ENCODE results near the gene RPIA.

Gene RPIA

DNA sequence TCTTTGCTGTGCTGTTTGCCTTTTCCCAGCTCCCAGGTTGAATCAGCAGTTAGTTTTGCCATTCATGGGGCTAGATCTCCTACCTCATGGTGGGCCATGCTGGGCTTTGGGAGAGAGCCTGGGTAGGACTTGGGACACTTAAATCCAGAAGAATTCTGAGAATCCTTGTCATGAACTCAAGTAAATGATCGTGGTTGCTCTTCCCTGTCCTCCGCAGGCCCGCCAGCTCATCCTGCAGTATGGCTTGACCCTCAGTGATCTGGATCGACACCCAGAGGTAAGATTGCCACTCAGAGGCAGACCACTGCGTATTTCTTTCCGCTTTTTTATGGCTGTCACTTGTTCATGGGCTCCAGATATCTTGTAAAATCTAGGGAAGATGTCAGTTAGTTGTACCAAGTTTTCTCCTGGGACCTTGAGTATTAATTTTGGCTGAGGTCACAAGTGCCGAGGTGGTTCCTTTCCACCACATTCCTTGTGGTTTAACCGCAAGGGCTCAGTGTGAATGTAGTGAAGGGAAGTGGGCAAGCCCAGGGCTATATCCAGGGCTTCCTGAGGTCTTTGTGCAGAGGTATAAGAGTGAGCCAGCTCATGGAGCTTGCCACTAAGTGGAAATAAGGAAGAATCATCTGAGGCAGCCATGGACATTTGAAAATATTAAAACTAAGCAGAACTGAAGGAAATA lies 37.7 kb downstream of the RPIA start:
- Histone ChIP-seq H4K20me1 (ENCODE audit: insufficient read depth, low read length) (no peaks in the 10 kb centered on the region), H3F3A (ENCODE audit: insufficient read depth, low read length) (no peaks in the 10 kb centered on the region), H3K27me3 (ENCODE audit: insufficient read depth, low read length) (no peaks in the 10 kb centered on the region), H2AFZ (ENCODE audit: low read length) (no peak overlapping the region), H3K4me3 (ENCODE audit: low read depth, low read length, poor library complexity, severe bottlenecking) (no peak overlapping the region), H3K27ac (ENCODE audit: low read depth, low read length, poor library complexity, severe bottlenecking) (no peak overlapping the region), H3K9me3 (ENCODE audit: low read length) (no peaks in the 10 kb centered on the region), H3K36me3 (ENCODE audit: insufficient read depth, low read length) (peaks cover 18% of the 10 kb centered on the region), H3K9me2 (ENCODE audit: low read depth, low read length) (no peaks in the 10 kb centered on the region), H3K4me2 (ENCODE audit: low read length) (no peak overlapping the region), H3K4me1 (ENCODE audit: insufficient read depth, low read length, severe bottlenecking) (no peaks in the 10 kb centered on the region), H3K79me2 (ENCODE audit: insufficient read depth, low read length) (no peaks in the 10 kb centered on the region), H3K9ac (ENCODE audit: low read length) (no peak overlapping the region)
- TF ChIP-seq EZH2 (IDR thresholded peaks at IDR 0.05; ENCODE audit: borderline replicate concordance, low read length): no peak
- TF ChIP-seq, protein P1, sequence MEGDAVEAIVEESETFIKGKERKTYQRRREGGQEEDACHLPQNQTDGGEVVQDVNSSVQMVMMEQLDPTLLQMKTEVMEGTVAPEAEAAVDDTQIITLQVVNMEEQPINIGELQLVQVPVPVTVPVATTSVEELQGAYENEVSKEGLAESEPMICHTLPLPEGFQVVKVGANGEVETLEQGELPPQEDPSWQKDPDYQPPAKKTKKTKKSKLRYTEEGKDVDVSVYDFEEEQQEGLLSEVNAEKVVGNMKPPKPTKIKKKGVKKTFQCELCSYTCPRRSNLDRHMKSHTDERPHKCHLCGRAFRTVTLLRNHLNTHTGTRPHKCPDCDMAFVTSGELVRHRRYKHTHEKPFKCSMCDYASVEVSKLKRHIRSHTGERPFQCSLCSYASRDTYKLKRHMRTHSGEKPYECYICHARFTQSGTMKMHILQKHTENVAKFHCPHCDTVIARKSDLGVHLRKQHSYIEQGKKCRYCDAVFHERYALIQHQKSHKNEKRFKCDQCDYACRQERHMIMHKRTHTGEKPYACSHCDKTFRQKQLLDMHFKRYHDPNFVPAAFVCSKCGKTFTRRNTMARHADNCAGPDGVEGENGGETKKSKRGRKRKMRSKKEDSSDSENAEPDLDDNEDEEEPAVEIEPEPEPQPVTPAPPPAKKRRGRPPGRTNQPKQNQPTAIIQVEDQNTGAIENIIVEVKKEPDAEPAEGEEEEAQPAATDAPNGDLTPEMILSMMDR (IDR thresholded peaks at IDR 0.05; ENCODE audit: low read length): no peak

DNA sequence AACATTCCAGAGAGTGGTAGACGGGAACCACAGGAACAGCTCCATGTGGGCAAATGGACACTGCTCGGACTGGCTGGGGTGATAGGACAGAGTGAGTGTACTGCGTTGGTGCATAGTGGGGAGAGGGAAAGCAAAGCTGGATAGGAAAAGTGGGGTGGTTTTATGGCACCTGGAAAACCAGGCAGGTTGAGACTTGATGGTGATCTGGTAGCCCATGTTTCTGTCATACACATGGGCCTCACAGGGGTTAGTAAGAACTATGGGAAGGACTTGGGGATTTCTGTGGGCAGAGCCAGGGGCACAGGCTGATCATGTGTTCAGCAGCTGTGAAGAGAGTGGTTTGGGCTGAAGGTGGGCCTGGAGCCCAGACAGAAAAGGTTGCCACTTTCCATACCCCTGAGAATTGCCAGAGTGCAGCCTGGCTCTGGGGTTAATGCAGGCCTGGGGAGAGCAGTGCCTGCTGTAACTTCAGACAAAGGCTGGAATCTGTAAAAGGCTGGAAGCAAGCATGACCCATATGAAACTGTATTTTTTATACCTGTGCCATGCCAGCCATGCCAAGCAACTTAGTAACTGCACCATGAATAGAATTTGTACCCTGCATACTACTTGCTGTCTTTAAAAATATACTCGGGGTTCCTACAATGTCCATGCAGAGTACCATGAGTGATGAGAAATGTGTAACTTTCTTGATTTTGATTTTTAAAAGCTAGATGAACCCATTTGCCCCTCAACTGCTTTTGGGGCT lies 41.9 kb downstream of the RPIA start:
- no peaks in the 10 kb centered on the region for H3K9me3 ChIP-seq (ENCODE audit: low read length)

DNA sequence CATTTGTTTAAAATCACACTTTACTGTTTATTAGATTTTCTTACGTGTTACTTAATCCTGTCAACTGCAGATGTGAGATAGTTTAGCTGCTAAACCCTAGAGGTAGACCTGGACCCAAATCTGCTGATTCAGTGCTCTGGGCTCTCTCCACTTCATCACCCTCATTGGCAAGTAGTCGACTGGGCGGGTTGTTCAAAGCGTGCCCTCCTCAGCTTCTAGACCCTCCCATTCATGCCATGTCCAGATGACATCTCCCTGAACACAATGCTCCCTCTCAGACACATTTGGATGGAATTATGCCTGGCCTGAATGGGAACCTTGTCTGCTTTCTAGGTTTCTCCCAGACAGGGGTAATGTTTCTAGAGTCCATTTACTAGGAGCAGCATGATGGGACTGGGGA lies 43.7 kb downstream of the RPIA start:
- Histone ChIP-seq H3K36me3 (ENCODE audit: insufficient read depth, low read length) (peaks cover 44% of the 10 kb centered on the region), H3K9ac (ENCODE audit: low read length) (no peak overlapping the region), H3K27me3 (ENCODE audit: insufficient read depth, low read length) (no peaks in the 10 kb centered on the region), H4K20me1 (ENCODE audit: insufficient read depth, low read length) (no peaks in the 10 kb centered on the region), H3K4me3 (ENCODE audit: low read depth, low read length, poor library complexity, severe bottlenecking) (no peak overlapping the region), H3K4me1 (ENCODE audit: insufficient read depth, low read length, severe bottlenecking) (peaks cover 34% of the 10 kb centered on the region), H3K9me2 (ENCODE audit: low read depth, low read length) (no peaks in the 10 kb centered on the region), H3K4me2 (ENCODE audit: low read length) (no peak overlapping the region), H3F3A (ENCODE audit: insufficient read depth, low read length) (no peaks in the 10 kb centered on the region), H3K9me3 (ENCODE audit: low read length) (no peaks in the 10 kb centered on the region), H2AFZ (ENCODE audit: low read length) (no peak overlapping the region), H3K79me2 (ENCODE audit: insufficient read depth, low read length) (no peaks in the 10 kb centered on the region), H3K27ac (ENCODE audit: low read depth, low read length, poor library complexity, severe bottlenecking) (no peak overlapping the region)
- no peak for TF ChIP-seq EZH2 (IDR thresholded peaks at IDR 0.05; ENCODE audit: borderline replicate concordance, low read length)
- TF ChIP-seq, protein P1 (IDR thresholded peaks at IDR 0.05; ENCODE audit: low read length): no peak

More for the DNA sequence above, 41.9 kb downstream of the RPIA start:
- no peaks in the 10 kb centered on the region for H4K20me1 ChIP-seq (ENCODE audit: insufficient read depth, low read length)
- H3K9me2 ChIP-seq (ENCODE audit: low read depth, low read length): no peaks in the 10 kb centered on the region
- no peak overlapping the region for H3K27ac ChIP-seq (ENCODE audit: low read depth, low read length, poor library complexity, severe bottlenecking)
- no peaks in the 10 kb centered on the region for H3K79me2 ChIP-seq (ENCODE audit: insufficient read depth, low read length)
- H3K9ac ChIP-seq (ENCODE audit: low read length): no peak overlapping the region
- no peaks in the 10 kb centered on the region for H3K27me3 ChIP-seq (ENCODE audit: insufficient read depth, low read length)
- peaks cover 41% of the 10 kb centered on the region for H3K36me3 ChIP-seq (ENCODE audit: insufficient read depth, low read length)
- H3K4me2 ChIP-seq (ENCODE audit: low read length): no peak overlapping the region
- H3K4me1 ChIP-seq (ENCODE audit: insufficient read depth, low read length, severe bottlenecking): peaks cover 18% of the 10 kb centered on the region
- H3F3A ChIP-seq (ENCODE audit: insufficient read depth, low read length): no peaks in the 10 kb centered on the region
- H2AFZ ChIP-seq (ENCODE audit: low read length): no peak overlapping the region
- TF ChIP-seq, protein P1 (IDR thresholded peaks at IDR 0.05; ENCODE audit: low read length): no peak
- no peak for TF ChIP-seq EZH2 (IDR thresholded peaks at IDR 0.05; ENCODE audit: borderline replicate concordance, low read length)
- no peak overlapping the region for H3K4me3 ChIP-seq (ENCODE audit: low read depth, low read length, poor library complexity, severe bottlenecking)

All from OCI-LY1 (cell line).